Stimulated activated CD4-positive, alpha-beta T cell treated with anti-CD3 and anti-CD28 coated beads, Interleukin-1b, Interleukin-23, amount 100 ng/mL, for 1 hour (primary cell): ENCODE data around the gene MAP4K3.

Source experiments
- DNase-seq, 2 donors: peaks; one replicate each; pipeline ENCODE4 v3.0.0-alpha.2; 2020; ENCODE audit warnings: low read depth in 2 of 2

MAP4K3 gene

GRCh38 chr2:39445934-39446333 is 8.8 kb upstream of the MAP4K3 start:
- no peak for DNase-seq

GRCh38 chr2:39443009-39443408 is 5.9 kb upstream of the MAP4K3 start:
- no peak for DNase-seq

GRCh38 chr2:39437522-39438296 is 624 bp upstream of the MAP4K3 start:
- DNase-seq, result no peak

DNA sequence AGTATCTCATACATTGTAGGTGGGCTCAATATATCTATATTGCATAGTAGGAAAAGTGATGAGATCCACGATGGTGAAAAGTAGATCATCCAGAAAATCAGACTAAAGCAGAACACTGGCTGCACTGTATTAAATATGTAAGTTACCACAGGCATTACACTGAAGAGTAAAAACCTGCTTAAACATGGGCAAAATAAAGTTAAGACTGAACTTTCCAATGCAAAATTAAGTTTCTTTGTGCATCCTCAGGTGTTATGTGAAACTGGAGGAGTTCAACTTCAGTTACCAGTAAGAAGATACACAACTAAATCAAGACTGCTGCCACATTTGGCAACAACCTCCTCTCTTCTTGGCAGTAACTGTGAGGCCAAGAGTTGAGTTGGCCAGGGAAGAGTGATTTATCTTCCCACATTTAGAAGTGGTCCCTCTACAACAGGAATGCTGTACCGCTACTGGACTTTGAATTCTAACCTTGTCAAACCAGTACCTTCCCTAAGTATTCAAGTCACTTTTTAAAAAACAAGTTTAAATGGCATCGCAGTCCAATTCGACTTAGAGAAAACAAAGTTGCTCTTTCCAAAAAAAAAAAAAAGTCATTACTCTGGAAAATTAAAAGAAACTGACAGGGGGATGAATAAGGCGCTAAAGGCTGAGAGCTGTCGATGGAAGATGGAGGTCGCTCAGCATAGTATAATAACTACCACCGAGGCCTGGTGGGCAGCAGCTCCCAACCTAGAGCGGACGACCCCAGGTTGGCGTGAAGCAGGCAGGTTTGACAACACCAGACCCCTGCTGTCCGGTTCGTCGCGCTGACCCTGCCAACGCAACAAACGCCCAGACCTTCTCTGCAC is 1.1 kb downstream of the MAP4K3 start:
- DNase-seq, result no peak

DNA sequence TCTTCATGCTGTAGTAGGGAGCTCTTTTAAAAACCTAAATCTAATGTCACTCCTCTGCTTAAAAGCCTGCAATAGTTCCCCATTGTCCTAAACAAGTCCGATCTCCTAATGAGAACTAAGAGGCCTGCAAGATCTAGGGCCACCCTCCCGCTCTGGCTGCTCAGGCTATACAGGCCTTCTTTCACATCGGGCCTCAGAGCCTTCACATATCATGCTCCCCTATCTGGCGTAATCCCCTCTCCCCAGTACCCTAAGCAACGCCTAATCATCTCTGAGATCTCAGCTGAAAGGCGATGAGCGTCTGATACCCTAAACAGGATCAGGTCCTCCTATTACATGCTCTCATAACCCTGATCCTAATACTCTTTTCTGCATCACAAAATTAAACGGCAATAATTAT is 1.9 kb downstream of the MAP4K3 start:
- DNase-seq, result no peak

- no peak for DNase-seq
These were observed 2.7 kb downstream of the MAP4K3 start for GRCh38 chr2:39434233-39434897.

GRCh38 chr2:39433586-39434195 is 3.4 kb downstream of the MAP4K3 start:
- no peak for DNase-seq

DNA sequence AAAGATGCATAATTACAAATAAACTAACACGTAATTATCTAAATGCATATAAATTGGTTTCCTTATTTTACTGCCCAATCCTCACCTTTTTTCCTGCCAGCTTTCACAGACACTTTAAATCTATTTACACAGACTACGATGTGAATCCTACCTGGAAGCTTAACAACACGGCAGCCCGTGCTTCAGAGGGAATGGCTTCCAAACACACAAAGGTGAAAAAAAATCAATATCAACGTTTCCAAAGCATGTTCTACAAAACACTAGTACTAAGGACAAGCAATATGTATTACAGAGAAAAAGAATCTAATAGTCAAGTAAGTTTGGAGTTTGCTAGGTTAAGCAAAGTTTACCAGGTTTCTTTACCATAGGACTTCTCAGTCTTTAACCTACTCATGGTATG is 4.4 kb downstream of the MAP4K3 start:
- DNase-seq, result no peak

DNA sequence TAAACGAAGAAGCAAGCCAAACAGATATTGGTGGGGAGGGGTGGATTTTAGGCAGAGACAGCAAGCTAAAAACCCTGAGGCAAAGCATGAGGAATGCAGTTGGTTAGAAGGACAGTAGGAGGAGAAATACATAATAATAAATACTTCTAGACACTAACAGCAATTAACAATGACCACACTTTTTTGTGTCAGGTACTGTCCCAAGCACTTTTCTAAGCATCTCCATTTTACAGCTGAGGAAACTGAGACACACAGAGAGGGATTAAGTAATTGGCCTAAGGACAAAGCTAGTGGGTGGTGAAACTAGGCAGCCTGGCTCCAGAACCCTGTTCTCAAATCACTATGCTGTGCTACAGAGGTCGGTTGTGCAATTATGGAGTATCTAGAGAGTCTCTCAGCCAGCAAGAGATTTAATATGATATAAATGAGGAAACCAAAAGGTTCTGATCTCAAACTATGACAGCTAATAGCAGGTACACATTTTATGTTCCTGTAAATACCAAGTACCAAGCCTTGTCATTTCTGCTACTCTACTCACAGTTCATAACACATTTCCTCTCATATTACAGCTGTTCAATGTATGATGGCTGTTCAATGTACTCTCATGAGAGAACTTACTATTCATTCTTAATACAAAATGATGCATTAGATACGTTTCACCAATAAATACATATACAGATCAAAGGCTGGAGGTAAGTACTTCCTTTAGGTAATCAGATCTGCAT is 5.3 kb downstream of the MAP4K3 start:
- DNase-seq, result no peak

- DNase-seq, result no peak
These were observed 7.3 kb downstream of the MAP4K3 start for GRCh38 chr2:39429746-39430145.

- DNase-seq, result no peak
These were observed 12.1 kb downstream of the MAP4K3 start for GRCh38 chr2:39424951-39425350.

- DNase-seq, result no peak
These were observed 14.4 kb downstream of the MAP4K3 start for GRCh38 chr2:39422700-39423099.

GRCh38 chr2:39421354-39421753 is 15.7 kb downstream of the MAP4K3 start:
- no peak for DNase-seq

- DNase-seq, result no peak
These were observed 17.5 kb downstream of the MAP4K3 start for GRCh38 chr2:39419282-39420223.

GRCh38 chr2:39418491-39418890 is 18.6 kb downstream of the MAP4K3 start:
- DNase-seq, result no peak

DNA sequence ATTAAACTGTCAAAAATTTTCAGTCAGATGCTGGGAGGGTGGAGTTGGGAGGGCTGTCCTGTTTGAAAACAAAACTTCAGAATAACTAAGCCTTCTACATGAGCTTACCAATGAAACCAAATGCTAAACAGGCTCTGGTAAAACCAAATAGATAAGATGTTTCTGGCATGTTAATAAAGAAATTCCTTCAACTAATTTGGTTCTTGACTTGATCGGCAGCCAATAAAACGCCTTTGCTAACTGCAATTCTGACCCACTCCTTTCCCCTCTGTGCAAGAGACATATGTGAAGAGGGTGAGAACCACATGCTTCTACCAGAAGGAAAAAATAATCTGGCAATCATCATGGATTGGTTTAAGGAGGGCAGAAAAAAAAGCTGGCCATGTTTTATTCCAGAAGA is 20.9 kb downstream of the MAP4K3 start:
- DNase-seq, result no peak

- DNase-seq, result no peak
These were observed 23.9 kb downstream of the MAP4K3 start for GRCh38 chr2:39413063-39413737.

DNA sequence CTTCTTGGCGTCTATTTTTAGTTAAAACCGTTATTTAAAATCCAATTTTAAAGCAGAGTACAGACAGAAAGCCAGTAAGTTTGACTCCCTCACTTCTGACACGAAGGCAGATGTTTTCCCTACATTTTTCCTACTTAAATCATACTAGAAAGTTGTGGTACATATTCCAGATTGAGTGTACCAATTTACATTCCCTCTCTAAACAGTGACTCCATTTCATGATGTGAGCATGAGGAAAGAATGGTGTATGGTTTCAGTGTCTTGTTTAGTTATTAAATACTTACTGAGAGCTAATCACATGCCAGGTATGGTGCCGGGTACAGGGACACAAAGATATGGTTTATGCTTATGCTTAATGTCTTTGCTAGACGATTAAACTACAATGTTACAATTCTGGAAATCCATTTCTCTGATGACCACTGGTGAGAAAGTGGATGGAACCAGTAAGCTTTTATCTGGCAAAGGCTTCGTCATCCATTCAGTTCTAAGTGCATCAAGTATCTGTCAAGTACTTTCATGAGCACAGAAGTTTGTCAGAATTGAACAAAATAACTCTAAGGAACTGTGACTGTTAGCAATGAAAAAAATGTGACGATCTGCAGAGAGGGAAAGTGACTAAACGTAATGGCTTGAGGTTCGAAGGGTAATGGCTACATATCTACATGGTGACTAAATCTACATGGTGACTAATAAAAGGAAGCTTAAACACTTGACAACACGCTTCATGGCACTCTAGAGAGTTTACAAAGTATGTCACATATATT is 25.7 kb downstream of the MAP4K3 start:
- DNase-seq, result no peak
